ENCODE measurements around the gene CCDC81. TPM values are rescaled to one million over a fixed set of nuclear protein-coding genes. Genes with fewer than 3 reads are reported as not detected.
"Not testable (repeated sequence)": the region's sequence is repeated elsewhere in the genome, so short reads cannot be mapped to it uniquely, and the experiment has no call there.

Gene CCDC81
- polyA plus RNA-seq, 1 experiment: 1.7 TPM

GRCh38 chr11:86355256-86355655 lies 19.4 kb upstream of the CCDC81 start:
- no peak overlapping the region for H3K4me3 ChIP-seq (ENCODE audit: low read depth, low read length)
- CTCF ChIA-PET: no interaction called here
- no peak for TF ChIP-seq CTCF (IDR thresholded peaks at IDR 0.05; ENCODE audit: low read depth, low read length)

GRCh38 chr11:86357412-86357811 lies 17.3 kb upstream of the CCDC81 start:
- H3K27ac ChIP-seq (ENCODE audit: low read depth, low read length); POLR2A ChIA-PET; H3K9me3 ChIP-seq (ENCODE audit: control insufficient read depth, insufficient read depth, low read length); H3K27me3 ChIP-seq (ENCODE audit: control insufficient read depth, insufficient read depth, low read length); DNase-seq (ENCODE audit: low read depth, low spot score); H3K4me3 ChIP-seq (ENCODE audit: low read depth, low read length): not testable (repeated sequence)
- CTCF ChIA-PET: interaction anchor here (0.7 to 1.6 kb wide), 2 partner anchors 62 to 96 kb away, joined by 3 to 4 read pairs; no protein-coding TSS in a partner anchor

More at GRCh38 chr11:86355256-86355655, 19.4 kb upstream of the CCDC81 start:
- H3K9me3 ChIP-seq (ENCODE audit: control insufficient read depth, insufficient read depth, low read length): no peaks in the 10 kb centered on the region
- no peak overlapping the region for H3K27ac ChIP-seq (ENCODE audit: low read depth, low read length)
- H3K27me3 ChIP-seq (ENCODE audit: control insufficient read depth, insufficient read depth, low read length): no peaks in the 10 kb centered on the region
- DNase-seq (ENCODE audit: low read depth, low spot score): no peak
- POLR2A ChIA-PET: no interaction called here

GRCh38 chr11:86358720-86359119 lies 16.0 kb upstream of the CCDC81 start:
- CTCF ChIA-PET: interaction anchor here (1.5 kb wide), 1 partner anchor 60 kb away, joined by 4 read pairs; no protein-coding TSS in a partner anchor
- Histone ChIP-seq H3K27me3 (ENCODE audit: control insufficient read depth, insufficient read depth, low read length) (no peaks in the 10 kb centered on the region), H3K27ac (ENCODE audit: low read depth, low read length) (no peak overlapping the region), H3K9me3 (ENCODE audit: control insufficient read depth, insufficient read depth, low read length) (no peaks in the 10 kb centered on the region), H3K4me3 (ENCODE audit: low read depth, low read length) (no peak overlapping the region)
- no peak for DNase-seq (ENCODE audit: low read depth, low spot score)
- TF ChIP-seq CTCF (IDR thresholded peaks at IDR 0.05; ENCODE audit: low read depth, low read length): no peak
- POLR2A ChIA-PET: no interaction called here

GRCh38 chr11:86360775-86361395 lies 13.8 kb upstream of the CCDC81 start:
- ChIA-PET CTCF (interaction anchor here (0.6 to 3.4 kb wide), 49 partner anchors 8 to 766 kb away, joined by 3 to 27 read pairs (median 4); partner anchors contain the start of gene CCDC83), POLR2A (no interaction called here)
- Histone ChIP-seq H3K4me3 (ENCODE audit: low read depth, low read length) (no peak overlapping the region), H3K27me3 (ENCODE audit: control insufficient read depth, insufficient read depth, low read length) (no peaks in the 10 kb centered on the region), H3K9me3 (ENCODE audit: control insufficient read depth, insufficient read depth, low read length) (no peaks in the 10 kb centered on the region), H3K27ac (ENCODE audit: low read depth, low read length) (no peak overlapping the region)
- DNase-seq (ENCODE audit: low read depth, low spot score): peak; percentile 24
- TF ChIP-seq CTCF (IDR thresholded peaks at IDR 0.05; ENCODE audit: low read depth, low read length): peak; percentile 62

- POLR2A ChIA-PET: interaction anchor here (0.6 kb wide), 1 partner anchor 96 kb away, joined by 4 read pairs; no protein-coding TSS in a partner anchor
- no peak for TF ChIP-seq CTCF (IDR thresholded peaks at IDR 0.05; ENCODE audit: low read depth, low read length)
- CTCF ChIA-PET: interaction anchor here (0.6 to 3.4 kb wide), 5 partner anchors 31 to 245 kb away, joined by 3 to 15 read pairs (median 3); no protein-coding TSS in a partner anchor
Measured at GRCh38 chr11:86363424-86363823, 11.3 kb upstream of the CCDC81 start.

More at GRCh38 chr11:86363424-86363823, 11.3 kb upstream of the CCDC81 start:
- H3K4me3 ChIP-seq (ENCODE audit: low read depth, low read length): no peak overlapping the region
- no peaks in the 10 kb centered on the region for H3K27me3 ChIP-seq (ENCODE audit: control insufficient read depth, insufficient read depth, low read length)
- DNase-seq (ENCODE audit: low read depth, low spot score): no peak
- H3K9me3 ChIP-seq (ENCODE audit: control insufficient read depth, insufficient read depth, low read length): no peaks in the 10 kb centered on the region
- H3K27ac ChIP-seq (ENCODE audit: low read depth, low read length): no peak overlapping the region
